HG03196 (cell line): ENCODE measurements around the gene ACOXL.

Source experiments
- ATAC-seq: cut with Tn5 transposase; IDR thresholded peaks from one replicate; pipeline ENCODE4 v1.9.1; 2021; ENCODE audit not compliant: unreplicated experiment

The ACOXL gene

DNA sequence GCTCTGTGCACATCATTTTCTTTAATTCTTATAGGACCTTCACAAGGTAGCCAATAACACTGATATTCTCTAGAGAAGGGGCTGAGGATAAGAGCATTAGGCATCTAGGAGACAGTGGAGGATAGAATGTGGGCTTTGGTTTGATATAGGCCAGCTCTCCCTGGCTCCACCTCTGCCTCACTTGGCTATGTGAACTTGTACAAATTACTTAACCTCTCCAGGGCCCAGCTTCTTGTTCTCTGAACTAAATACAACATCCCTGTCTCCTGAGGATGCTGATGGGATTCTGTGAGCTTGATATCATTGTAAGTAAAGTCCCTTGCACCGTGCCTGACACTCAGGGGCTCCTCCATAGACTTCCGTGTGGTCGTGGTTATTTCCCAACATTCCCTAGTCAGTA, 87.3 kb downstream of the ACOXL start:
- ATAC-seq = no peak

DNA sequence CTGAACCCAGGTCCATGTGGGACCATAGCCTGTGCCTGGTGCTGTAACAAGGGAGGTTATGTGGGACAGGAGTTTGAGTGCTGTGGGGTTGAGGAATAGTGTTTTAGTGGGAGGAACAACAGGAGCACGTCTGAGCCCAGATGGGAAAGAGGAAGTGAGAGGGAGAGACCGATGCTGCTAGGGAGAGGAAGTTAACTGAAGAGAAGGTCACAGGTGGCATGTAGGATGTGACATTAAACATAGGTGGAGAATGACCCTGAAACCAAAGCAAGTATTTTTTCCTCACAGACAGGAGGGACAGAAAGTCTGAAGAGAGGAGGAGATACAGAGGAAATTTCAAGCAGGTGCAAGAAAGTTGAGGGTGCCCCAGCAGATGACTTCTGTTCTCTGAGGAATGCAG, 87.8 kb downstream of the ACOXL start:
- no peak for ATAC-seq

DNA sequence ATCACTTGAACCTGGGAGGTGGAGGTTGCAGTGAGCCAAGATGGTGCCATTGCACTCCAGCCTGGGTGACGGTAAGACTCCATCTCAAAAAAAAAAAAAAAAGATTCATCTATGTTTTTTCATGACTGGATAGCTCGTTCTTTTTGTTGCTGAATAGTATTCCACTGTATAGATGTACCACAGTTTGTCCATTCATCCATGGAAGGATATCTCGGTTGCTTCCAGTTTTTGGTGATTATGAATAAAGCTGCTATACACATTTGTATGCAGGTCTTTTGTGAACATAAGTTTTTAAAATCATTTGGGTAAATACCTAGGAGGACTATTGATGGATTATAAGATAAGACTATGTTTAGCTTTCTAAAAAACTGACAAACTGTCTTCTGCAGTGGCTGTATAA, 90.8 kb downstream of the ACOXL start:
- ATAC-seq = no peak

GRCh38 chr2:110827511-110827910, 95.1 kb downstream of the ACOXL start:
- ATAC-seq = no peak

DNA sequence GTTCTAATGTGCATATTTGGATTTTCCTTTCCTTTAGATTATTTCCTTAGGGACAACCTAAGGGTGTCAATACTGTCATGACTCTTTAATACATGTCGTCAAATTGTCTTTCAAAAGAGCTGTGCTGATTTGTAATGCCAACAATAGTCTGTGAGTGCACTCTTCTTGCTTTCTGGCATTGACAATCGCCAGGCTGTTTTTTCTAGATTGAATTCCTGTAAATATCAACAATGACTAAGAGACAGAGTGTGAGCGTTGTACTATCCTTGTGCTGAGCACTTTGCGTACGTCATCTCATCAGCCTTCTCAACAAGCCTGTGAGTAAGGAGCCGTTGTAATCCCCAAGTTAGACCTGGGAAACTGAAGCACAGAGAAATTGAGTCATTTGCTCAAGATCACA, 96.0 kb downstream of the ACOXL start:
- no peak for ATAC-seq

GRCh38 chr2:110829413-110830146, 97.2 kb downstream of the ACOXL start:
- no peak for ATAC-seq

DNA sequence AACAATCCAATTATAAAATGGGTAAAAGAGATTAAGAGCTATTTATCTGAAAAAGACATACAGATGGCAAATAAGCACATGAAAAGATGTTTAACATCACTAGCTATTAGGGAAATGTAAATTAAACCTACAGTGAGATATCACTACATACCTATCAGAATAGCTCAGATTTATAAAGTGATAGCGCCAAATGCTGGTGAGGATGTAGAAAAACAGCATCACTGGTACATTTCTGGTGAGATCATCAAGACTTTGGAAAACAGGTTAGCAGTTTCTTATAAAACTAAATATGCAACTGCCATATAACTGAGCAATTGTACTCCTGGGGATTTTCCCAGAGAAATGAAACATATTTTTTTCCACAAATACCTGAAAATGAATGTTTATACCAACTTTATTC, 100.4 kb downstream of the ACOXL start:
- ATAC-seq = no peak

DNA sequence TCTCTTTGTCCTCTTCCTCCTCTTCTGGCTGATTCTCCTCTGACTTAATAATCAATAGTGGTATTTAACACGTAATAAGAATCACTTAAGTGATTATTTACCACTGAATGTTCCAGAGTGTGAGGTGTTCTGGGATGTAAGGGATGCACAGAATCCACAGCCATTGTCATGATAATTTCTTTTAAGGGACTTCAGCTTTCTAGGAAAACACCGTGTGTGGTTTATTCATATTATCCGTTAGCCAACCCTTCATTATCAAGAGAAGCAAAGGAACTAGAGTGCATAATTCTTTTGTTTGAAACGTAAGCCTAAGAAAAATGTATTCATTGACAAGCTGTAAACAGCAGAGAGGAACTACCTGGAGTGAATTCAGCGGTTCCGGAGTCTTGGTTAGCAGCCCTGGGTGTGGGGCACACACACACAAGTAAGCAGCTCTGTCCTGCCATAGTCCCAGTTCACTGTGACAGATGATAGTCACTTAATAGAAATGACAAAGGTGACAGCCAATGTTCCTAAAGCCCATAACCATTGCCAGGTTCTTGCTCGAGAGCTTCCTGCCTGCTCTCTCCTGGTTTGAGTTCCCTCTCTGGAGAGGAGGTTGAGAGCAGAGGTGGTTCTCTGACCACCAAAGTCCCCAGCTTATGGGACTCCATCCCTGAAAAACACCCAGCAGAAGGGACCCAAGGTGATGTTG, 101.9 kb downstream of the ACOXL start:
- no peak for ATAC-seq

- ATAC-seq = no peak
Measured at GRCh38 chr2:110836671-110837070, 104.3 kb downstream of the ACOXL start.

DNA sequence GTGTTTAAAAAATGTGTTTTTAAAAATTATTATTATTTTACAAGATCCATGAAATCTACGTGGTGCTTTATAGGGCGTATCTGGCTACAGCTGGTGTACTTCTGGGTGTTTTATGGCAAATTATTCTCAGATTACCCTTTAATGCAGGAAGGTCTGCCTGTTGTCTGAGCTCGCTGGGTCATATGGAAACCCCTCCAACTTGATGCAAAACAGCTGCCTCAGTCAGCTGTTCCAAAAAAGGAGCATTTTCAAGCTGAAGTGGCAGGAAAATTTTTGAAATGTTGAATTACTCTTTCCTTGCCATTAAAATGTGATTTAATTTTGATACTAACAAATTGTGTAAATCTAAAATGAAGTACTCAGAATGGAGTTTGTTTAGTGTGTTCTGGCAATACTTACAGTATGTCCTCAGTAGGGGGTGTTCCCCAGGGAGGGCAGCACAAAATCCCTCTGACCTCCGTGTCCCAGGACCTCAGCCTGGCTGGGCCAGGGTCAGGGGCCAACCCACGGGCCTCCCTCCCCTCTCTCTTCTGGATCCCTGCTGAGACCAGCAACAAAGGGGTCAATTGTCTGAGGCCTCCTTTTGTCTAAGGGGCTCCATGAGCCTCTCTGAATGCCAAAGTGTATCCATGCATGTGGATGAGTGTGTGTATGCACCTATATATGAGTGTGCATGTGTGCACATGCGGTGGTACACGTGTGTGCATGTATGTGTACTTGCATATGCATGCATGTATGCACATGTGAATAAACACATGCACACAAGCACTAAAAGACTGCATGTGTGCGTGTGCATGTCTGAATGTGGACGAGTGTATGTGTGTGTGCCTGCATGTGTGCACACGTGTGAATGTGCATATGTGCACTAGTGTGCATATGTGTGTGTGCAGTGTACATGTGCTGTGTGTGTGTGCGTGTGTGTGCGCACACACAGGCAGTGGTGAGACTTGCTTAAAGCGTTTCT, 105.4 kb downstream of the ACOXL start:
- ATAC-seq = no peak

GRCh38 chr2:110838657-110839384, 106.4 kb downstream of the ACOXL start:
- no peak for ATAC-seq

GRCh38 chr2:110840508-110840907, 108.1 kb downstream of the ACOXL start:
- no peak for ATAC-seq

GRCh38 chr2:110842048-110842447, 109.7 kb downstream of the ACOXL start:
- ATAC-seq = no peak

DNA sequence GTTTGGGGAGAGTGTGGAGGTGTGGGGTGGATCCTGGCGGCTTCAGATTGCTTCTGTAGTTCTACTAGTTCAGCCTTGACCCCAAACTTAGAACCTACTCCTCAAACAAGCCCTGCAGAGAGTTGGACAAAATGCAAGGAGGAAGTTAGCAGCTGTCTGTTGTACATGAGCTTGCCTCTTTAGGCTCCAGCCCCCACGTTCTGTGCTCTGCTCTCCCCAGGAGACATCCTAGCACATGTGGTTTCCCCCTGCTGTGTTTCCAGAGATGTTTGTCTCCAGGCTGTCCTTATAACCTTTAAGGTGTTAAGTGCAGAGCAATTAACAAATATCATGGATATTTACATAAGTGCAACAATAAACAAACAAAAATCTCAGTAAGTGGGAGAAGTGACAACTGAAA, 111.1 kb downstream of the ACOXL start:
- no peak for ATAC-seq

DNA sequence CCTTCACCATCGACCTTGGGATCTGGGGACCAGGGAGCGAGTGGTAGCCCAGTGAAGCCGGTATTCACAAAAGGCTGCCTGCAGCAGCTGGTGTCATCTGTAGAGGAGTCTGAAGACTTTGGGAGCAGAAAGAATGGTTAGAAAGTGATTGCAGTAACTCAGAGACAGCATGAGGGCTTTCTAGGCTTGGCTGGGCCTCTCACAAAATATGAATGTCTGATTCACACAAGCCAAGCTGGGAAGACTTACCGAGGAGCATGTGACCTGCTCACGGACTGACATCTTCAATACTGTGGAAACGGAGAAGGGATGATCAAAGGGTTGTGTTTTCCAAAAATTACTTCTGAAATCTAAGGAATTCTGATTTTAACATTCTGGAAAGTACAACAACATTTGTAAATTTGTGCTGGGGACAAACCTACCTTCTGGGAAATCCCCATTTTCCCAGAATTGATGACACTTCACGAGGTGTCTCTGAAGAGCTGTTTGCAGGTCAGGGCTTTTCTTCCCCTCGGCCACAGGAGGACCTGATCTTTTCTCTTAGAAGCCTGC, 111.7 kb downstream of the ACOXL start:
- ATAC-seq = no peak

DNA sequence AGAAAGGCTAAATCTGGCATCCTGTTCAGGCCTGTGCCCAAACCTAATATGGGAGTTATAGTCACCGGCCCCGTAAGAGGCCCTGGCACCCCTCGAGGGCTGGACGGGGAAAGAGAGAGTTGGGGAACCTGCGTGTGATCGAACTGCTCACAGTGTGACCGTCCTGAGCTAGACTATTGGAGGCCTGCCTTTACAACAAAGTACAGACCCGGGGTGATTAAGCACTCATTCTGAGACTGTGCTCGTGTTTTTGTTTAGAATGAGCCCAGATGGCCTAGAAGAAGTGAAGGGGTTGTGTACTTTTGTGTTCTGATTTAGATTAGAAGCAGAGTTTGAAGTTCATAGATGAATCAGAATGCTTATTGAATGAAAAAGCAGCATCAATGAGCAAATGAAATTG, 115.3 kb downstream of the ACOXL start:
- no peak for ATAC-seq

- no peak for ATAC-seq
Measured at GRCh38 chr2:110848071-110848470, 115.7 kb downstream of the ACOXL start.

DNA sequence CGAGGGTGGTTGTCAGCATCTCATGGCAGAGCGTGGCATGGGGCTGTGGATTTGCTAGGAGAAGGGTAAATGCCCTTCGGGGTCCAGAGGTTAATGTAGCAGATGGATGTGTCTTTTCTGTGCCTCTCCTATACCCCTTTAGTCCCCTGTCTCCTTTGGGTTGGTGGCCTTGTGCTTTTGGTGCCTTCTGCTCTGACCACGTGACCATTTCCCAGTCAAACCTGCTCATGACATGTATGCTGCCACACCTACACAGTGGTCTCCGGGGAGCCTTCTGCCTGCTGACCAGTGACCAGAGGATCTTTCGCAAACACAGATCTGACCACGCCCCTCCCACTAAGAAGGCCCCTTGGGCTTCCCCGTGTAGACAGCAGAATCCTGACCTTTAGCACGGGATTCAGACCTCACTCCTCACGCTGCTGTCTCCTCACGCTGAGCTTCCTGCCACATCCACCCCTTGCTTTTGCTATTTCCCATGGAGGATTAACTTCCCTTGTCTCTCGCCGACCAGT, 116.2 kb downstream of the ACOXL start:
- ATAC-seq = no peak

GRCh38 chr2:110851531-110851930, 119.2 kb downstream of the ACOXL start:
- no peak for ATAC-seq

- ATAC-seq = no peak
Measured at GRCh38 chr2:110852051-110852450, 119.7 kb downstream of the ACOXL start.
